Stomach (tissue), 4 donors: Measurements from ENCODE around the gene LYSMD4.

Source experiments
- POLR2A ChIP-seq, 4 donors: fragments of 450-650 bp; IDR thresholded peaks; one replicate each; pipeline ENCODE4 v1.6.1; 2016; ENCODE audit warnings: antibody characterized with exemption in 4 of 4, control low read depth in 2 of 4, mild to moderate bottlenecking in 1 of 4, moderate library complexity in 1 of 4
- TF ChIP-seq, protein P1 (sequence below), 7 experiments: fragments of 450-650 bp in 4 of 7; fragments of 200-600 bp in 3 of 7; sonication (generic) in 3 of 7; IDR thresholded peaks; one replicate each; pipeline ENCODE4 v1.5.1; 2016 to 2019; ENCODE audit warnings: antibody characterized with exemption in 7 of 7, control low read depth in 2 of 7, mild to moderate bottlenecking in 1 of 7

DNA sequence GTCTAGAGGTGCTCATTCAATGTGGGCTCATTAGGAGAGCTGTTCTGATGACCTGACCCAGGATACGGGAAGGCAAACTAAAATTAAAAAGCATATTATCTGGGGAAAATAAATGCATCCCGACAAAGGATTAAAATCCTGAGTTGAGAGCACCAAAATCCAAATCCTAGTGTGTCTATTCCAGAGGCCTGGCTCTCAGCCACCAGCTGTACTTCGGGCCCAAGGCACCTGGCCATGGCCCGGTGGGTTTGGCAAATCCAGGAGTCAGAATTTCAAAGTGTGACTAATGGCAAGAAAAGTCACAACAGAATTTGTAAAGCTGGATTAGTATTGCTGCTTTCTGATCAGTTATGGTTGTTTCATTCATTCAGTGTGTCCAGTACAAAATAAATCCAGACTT, 2.6 kb upstream of the LYSMD4 start:
- TF ChIP-seq, protein P1, sequence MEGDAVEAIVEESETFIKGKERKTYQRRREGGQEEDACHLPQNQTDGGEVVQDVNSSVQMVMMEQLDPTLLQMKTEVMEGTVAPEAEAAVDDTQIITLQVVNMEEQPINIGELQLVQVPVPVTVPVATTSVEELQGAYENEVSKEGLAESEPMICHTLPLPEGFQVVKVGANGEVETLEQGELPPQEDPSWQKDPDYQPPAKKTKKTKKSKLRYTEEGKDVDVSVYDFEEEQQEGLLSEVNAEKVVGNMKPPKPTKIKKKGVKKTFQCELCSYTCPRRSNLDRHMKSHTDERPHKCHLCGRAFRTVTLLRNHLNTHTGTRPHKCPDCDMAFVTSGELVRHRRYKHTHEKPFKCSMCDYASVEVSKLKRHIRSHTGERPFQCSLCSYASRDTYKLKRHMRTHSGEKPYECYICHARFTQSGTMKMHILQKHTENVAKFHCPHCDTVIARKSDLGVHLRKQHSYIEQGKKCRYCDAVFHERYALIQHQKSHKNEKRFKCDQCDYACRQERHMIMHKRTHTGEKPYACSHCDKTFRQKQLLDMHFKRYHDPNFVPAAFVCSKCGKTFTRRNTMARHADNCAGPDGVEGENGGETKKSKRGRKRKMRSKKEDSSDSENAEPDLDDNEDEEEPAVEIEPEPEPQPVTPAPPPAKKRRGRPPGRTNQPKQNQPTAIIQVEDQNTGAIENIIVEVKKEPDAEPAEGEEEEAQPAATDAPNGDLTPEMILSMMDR (IDR thresholded peaks at IDR 0.05) = no peak
- no peak for TF ChIP-seq POLR2A (IDR thresholded peaks at IDR 0.05)
